Gastrocnemius medialis (tissue), 4 donors: ENCODE measurements around the gene MKLN1. TPM values are rescaled to one million over a fixed set of nuclear protein-coding genes. Genes with fewer than 3 reads are reported as not detected.

Source experiments
- ATAC-seq, 2 donors: fragments of 150-250 bp; one replicate each; pipeline ENCODE4 v1.9.1; 2016
- DNase-seq, 2 donors: peaks; one replicate each; pipeline ENCODE4 v3.0.0-alpha.2; 2019
- H3K27ac ChIP-seq, 4 donors: fragments of 200-600 bp; sonication (generic); 1 replicate in 1 of 4; 2 replicates in 3 of 4; pipeline ENCODE4 v1.5.1; 2016 to 2018; ENCODE audit warnings: mild to moderate bottlenecking in 2 of 4, moderate library complexity in 1 of 4
- H3K27me3 ChIP-seq, 3 donors: fragments of 200-600 bp; sonication (generic) in 2 of 3; 1 replicate in 1 of 3; 2 replicates in 2 of 3; pipeline versions ENCODE4 v1.5.1 to v1.6.0; 2016 to 2019; ENCODE audit warnings: mild to moderate bottlenecking in 1 of 3, moderate library complexity in 1 of 3
- H3K36me3 ChIP-seq, 2 donors: fragments of 200-600 bp; sonication (generic) in 1 of 2; one replicate each; pipeline ENCODE4 v1.5.1; 2017 to 2018
- H3K4me1 ChIP-seq, 2 donors: fragments of 200-600 bp; sonication (generic) in 1 of 2; one replicate each; pipeline ENCODE4 v1.5.1; 2016 to 2017; ENCODE audit warnings: mild to moderate bottlenecking in 2 of 2
- H3K4me3 ChIP-seq, 4 donors: fragments of 200-600 bp; sonication (generic) in 3 of 4; 1 replicate in 1 of 4; 2 replicates in 3 of 4; pipeline ENCODE4 v1.5.1; 2016 to 2019; ENCODE audit warnings: mild to moderate bottlenecking in 2 of 4
- H3K9me3 ChIP-seq, 3 donors: fragments of 200-600 bp; sonication (generic) in 2 of 3; 1 replicate in 1 of 3; 2 replicates in 2 of 3; pipeline ENCODE4 v1.5.1; 2016 to 2019
- POLR2A ChIP-seq, 2 donors: fragments of 450-650 bp; IDR thresholded peaks; one replicate each; pipeline ENCODE4 v1.6.1; 2017; ENCODE audit warnings: antibody characterized with exemption in 2 of 2, mild to moderate bottlenecking in 2 of 2, moderate library complexity in 2 of 2
- in situ Hi-C, 4 donors: fragments of 200-750 bp; cut with MboI; loops; one replicate each; pipeline versions ENCODE4 v1.15.0 to v1.8.0; 2017; ENCODE audit warnings: low sequenced_read_pairs in 4 of 4
- intact Hi-C: fragments of 100-400 bp; cut with DNase I; formaldehyde crosslinking; loops from one replicate; pipeline ENCODE4 v1.15.1; 2023; ENCODE audit warnings: low total_unique reads
- total RNA-seq, 4 donors: library from RNA; depleted of rRNA; stranded (reverse); fragments of >200 nt; gene quantifications; one replicate each; pipeline versions ENCODE4 v1.1.0 to v1.2.3, GENCODE V29; 2016
- TF ChIP-seq, protein P1 (sequence below), 5 experiments: fragments of 450-650 bp in 3 of 5; fragments of 200-600 bp in 2 of 5; sonication (generic) in 2 of 5; IDR thresholded peaks in 4 of 5; conservative IDR thresholded peaks in 1 of 5; 1 replicate in 4 of 5; 2 replicates in 1 of 5; pipeline ENCODE4 v1.5.1; 2016 to 2019; ENCODE audit warnings: antibody characterized with exemption in 5 of 5, mild to moderate bottlenecking in 3 of 5, moderate library complexity in 3 of 5

Gene MKLN1
- total RNA-seq, 4 donors from 2014 or later, result 29.1 to 81.1 (median 48.9) TPM

DNA sequence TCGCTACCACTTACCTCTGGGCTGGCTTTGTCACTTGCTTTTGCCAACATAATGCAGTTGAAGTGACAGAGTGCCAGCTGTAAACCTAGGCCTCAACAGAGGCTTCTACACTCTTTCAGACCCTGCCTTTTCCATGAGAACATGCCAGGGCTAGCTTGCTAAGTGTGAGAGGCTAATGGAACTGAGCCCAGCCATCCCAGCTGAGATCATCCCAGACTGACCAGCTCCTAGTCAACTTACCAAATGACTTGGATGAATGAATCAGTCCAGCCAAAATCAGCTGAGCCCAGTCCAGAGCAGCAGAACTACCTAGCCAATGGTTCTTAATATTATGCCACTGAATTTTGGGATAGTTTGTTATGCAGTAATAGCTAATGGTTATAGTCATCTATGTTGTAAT, 34.7 kb upstream of the MKLN1 start:
- DNase-seq, result peak in 1 of 2 donors; percentile 49
- H3K36me3 ChIP-seq, result no peaks in the 10 kb centered on the region
- H3K27ac ChIP-seq, result peak overlapping the region in 2 of 4 donors; percentile 24 to 48
- no peak overlapping the region for H3K4me3 ChIP-seq
- peaks cover 0 to 31% of the 10 kb centered on the region in 2 donors for H3K4me1 ChIP-seq
- H3K9me3 ChIP-seq, result no peaks in the 10 kb centered on the region
- intact Hi-C loops (no loop called here), in situ Hi-C loops (no loop called here)
- TF ChIP-seq POLR2A (IDR thresholded peaks at IDR 0.05), result no peak
- TF ChIP-seq, protein P1, sequence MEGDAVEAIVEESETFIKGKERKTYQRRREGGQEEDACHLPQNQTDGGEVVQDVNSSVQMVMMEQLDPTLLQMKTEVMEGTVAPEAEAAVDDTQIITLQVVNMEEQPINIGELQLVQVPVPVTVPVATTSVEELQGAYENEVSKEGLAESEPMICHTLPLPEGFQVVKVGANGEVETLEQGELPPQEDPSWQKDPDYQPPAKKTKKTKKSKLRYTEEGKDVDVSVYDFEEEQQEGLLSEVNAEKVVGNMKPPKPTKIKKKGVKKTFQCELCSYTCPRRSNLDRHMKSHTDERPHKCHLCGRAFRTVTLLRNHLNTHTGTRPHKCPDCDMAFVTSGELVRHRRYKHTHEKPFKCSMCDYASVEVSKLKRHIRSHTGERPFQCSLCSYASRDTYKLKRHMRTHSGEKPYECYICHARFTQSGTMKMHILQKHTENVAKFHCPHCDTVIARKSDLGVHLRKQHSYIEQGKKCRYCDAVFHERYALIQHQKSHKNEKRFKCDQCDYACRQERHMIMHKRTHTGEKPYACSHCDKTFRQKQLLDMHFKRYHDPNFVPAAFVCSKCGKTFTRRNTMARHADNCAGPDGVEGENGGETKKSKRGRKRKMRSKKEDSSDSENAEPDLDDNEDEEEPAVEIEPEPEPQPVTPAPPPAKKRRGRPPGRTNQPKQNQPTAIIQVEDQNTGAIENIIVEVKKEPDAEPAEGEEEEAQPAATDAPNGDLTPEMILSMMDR (IDR thresholded peaks at IDR 0.05 in 4 of 5, conservative IDR thresholded peaks at IDR 0.05 in 1 of 5), result no peak
- H3K27me3 ChIP-seq, result no peaks in the 10 kb centered on the region
- peak; percentile 48 to 57 for ATAC-seq

DNA sequence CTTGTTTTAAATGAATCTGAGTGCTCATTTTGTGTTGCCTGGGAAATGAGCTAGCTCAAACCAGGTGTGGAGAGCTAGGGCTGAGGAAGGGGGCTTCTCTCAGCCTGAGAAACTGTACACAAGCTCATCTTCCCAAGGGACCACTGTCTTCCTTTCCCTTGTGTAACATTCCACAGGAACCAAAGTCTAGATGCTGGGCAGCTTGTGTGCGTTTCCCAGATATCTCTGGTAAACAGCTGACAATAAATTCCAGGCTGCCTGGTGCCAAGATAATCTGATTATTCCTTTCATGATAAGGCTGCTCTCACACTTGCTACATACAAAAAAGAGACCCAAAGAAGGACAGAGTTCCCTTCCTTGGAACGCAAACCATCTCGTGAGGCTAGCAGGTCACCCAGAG, 33.1 kb upstream of the MKLN1 start:
- H3K9me3 ChIP-seq, result no peaks in the 10 kb centered on the region
- peaks cover 2 to 40% of the 10 kb centered on the region in 2 donors for H3K4me1 ChIP-seq
- no peak for DNase-seq
- no peak overlapping the region for H3K27ac ChIP-seq
- ATAC-seq, result no peak
- H3K27me3 ChIP-seq, result no peaks in the 10 kb centered on the region
- no peak overlapping the region for H3K4me3 ChIP-seq
- in situ Hi-C loops, result no loop called here
- intact Hi-C loops, result no loop called here
- TF ChIP-seq POLR2A (IDR thresholded peaks at IDR 0.05), result no peak
- TF ChIP-seq, protein P1 (IDR thresholded peaks at IDR 0.05 in 4 of 5, conservative IDR thresholded peaks at IDR 0.05 in 1 of 5), result no peak
- no peaks in the 10 kb centered on the region for H3K36me3 ChIP-seq

DNA sequence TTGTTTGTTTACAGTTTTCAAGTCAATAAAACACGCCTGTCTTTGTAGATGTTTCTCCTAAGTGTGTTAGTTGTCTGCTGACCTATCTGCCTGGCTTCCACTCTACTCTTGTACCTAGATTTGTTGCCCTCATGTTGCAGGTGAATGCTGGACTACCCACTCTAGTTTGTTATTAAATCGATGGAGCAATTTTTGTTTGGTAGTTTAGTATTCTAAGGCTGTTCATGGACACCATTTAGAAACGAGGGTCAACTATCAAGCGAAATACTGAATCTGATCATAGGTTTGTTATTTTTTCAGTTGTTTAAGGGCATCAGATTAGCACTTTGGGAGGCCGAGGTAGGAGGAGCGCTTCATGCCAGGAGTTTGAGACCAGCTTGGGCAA, 29.1 kb upstream of the MKLN1 start:
- Histone ChIP-seq H3K36me3 (no peaks in the 10 kb centered on the region), H3K27ac (peak overlapping the region; percentile 19 to 81 (median 52)), H3K9me3 (no peaks in the 10 kb centered on the region), H3K27me3 (no peaks in the 10 kb centered on the region), H3K4me1 (peaks cover 39 to 64% of the 10 kb centered on the region in 2 donors), H3K4me3 (no peak overlapping the region)
- ATAC-seq (no peak), DNase-seq (no peak)
- intact Hi-C loops, result no loop called here
- in situ Hi-C loops, result no loop called here
- TF ChIP-seq, protein P1 (IDR thresholded peaks at IDR 0.05 in 4 of 5, conservative IDR thresholded peaks at IDR 0.05 in 1 of 5), result no peak
- TF ChIP-seq POLR2A (IDR thresholded peaks at IDR 0.05), result no peak

DNA sequence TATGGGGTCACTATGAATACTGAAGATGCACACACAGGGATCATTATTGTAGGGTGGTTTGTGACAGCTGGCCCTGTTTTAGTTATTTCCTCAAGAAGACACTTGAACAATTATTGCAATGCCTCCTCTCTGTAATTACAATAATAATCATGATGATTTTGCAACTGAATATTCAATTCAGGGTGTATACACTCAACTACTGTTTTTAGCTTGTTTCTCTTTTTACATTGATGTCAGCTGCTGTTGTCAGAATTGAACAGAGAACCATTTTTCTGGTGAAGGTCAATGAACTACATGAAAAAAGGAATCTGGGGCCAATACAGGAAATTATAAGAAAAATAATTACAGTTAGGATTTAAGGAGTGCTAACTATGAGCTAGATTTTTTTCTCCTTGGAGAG, 28.6 kb upstream of the MKLN1 start:
- H3K4me1 ChIP-seq, result peaks cover 39 to 61% of the 10 kb centered on the region in 2 donors
- no peak for ATAC-seq

More for the DNA sequence above, 28.6 kb upstream of the MKLN1 start:
- Histone ChIP-seq H3K4me3 (no peak overlapping the region), H3K27me3 (no peaks in the 10 kb centered on the region), H3K9me3 (no peaks in the 10 kb centered on the region), H3K36me3 (no peaks in the 10 kb centered on the region), H3K27ac (peak overlapping the region in 3 of 4 donors; percentile 38 to 81 (median 67))
- TF ChIP-seq, protein P1 (IDR thresholded peaks at IDR 0.05 in 4 of 5, conservative IDR thresholded peaks at IDR 0.05 in 1 of 5), result no peak
- TF ChIP-seq POLR2A (IDR thresholded peaks at IDR 0.05), result no peak
- intact Hi-C loops, result no loop called here
- in situ Hi-C loops, result no loop called here
- DNase-seq, result no peak
